Psoas muscle (tissue), 8 donors: ENCODE data around the gene ADGRG6. TPM values are rescaled to one million over a fixed set of nuclear protein-coding genes. Genes with fewer than 3 reads are reported as not detected.

Experiments
- ATAC-seq, 4 donors: fragments of 200-7000 bp; cut with Tn5 transposase; one replicate each; pipeline ENCODE4 v1.9.1; 2020; ENCODE audit warnings: moderate library complexity in 3 of 4, mild to moderate bottlenecking in 2 of 4
- DNase-seq, 2 donors: peaks; one replicate each; pipeline ENCODE4 v3.0.0-alpha.2; 2020
- H3K27ac ChIP-seq: fragments of 200-600 bp; one replicate; pipeline ENCODE4 v1.8.0; 2022
- H3K27me3 ChIP-seq, 3 donors: fragments of 200-600 bp in 1 of 3; one replicate each; pipeline versions ENCODE4 v1.6.1 to v1.8.0; 2013 to 2022; ENCODE audit warnings: low read length in 2 of 3, mild to moderate bottlenecking in 2 of 3, moderate library complexity in 1 of 3; ENCODE audit not compliant: insufficient read depth in 3 of 3
- H3K36me3 ChIP-seq, 2 donors: fragments of 200-600 bp in 1 of 2; one replicate each; pipeline versions ENCODE4 v1.6.1 to v1.8.0; 2013 to 2022; ENCODE audit warnings: low read depth in 1 of 2, mild to moderate bottlenecking in 1 of 2, moderate library complexity in 1 of 2; ENCODE audit not compliant: insufficient read depth in 1 of 2
- H3K4me1 ChIP-seq: fragments of 200-600 bp; one replicate; pipeline ENCODE4 v1.8.0; 2022
- H3K4me3 ChIP-seq: fragments of 200-600 bp; one replicate; pipeline ENCODE4 v1.8.0; 2022; ENCODE audit warnings: mild to moderate bottlenecking
- H3K9me3 ChIP-seq: fragments of 200-600 bp; one replicate; pipeline ENCODE4 v1.8.0; 2022
- CTCF ChIP-seq: fragments of 200-600 bp; IDR thresholded peaks from one replicate; pipeline ENCODE4 v1.8.0; 2022; ENCODE audit warnings: antibody characterized with exemption
- WGBS, 3 donors: extraction: QIAGEN DNeasy Blood & Tissue Kit; methylation state at CpG; one replicate each; pipeline versions ENCODE4 v1.1.6 to v1.1.7; 2013; 5-methylcytosine and 5-hydroxymethylcytosine counted together
- intact Hi-C, 2 donors: fragments of 100-400 bp; cut with DNase I; formaldehyde crosslinking; loops; one replicate each; pipeline versions ENCODE4 v1.11.0 to v1.14.2; 2022
- polyA plus RNA-seq, 3 donors: library from polyadenylated mRNA; stranded (reverse); fragments of 200-250 nt; gene quantifications; one replicate each; pipeline ENCODE4 v1.2.3, GENCODE V29; 2013
- total RNA-seq, 4 donors: library from RNA; stranded (reverse); fragmentation: NEBNext Ultra II Directional in 2 of 4; extraction: Animal tissue kit (Norgen Biotek cat#: 25700) in 2 of 4; gene quantifications; one replicate each; pipeline versions ENCODE4 v1.2.1 to v1.2.4, GENCODE V29; 2021 to 2023
- donor health status: healthy with polysubstance abuse.
- donor health status: DM: no; HTN: no; CAD: no; lungs with moderate emphysema.
- donor health status: Bipolar disorder and iron deficiency.
- donor health status: healthy.
- donor health status: DM: yes; HTN: yes; CAD: no.
- donor health status: DM: no; HTN: no; CAD: no.
- donor health status: DM: no; HTN: no; CAD: no.
- donor health status: DM: yes; HTN: yes; CAD: no.

Gene ADGRG6
- total and polyA plus RNA-seq, 7 donors, result 0.32 to 2.3 (median 0.59) TPM

GRCh38 chr6:142381181-142381580 lies 79.4 kb downstream of the ADGRG6 start:
- ATAC-seq, result no peak
- intact Hi-C loops, result no loop called here
- TF ChIP-seq CTCF, result no peak

GRCh38 chr6:142381845-142382378 lies 80.1 kb downstream of the ADGRG6 start:
- intact Hi-C loops, result no loop called here

More at GRCh38 chr6:142381181-142381580, 79.4 kb downstream of the ADGRG6 start:
- 72 to 83% (median 81%) methylated on average over 2 of the region's 2 CpGs for WGBS, 3 donors
- Histone ChIP-seq H3K4me1 (no peaks in the 10 kb centered on the region), H3K4me3 (no peak overlapping the region), H3K36me3 (no peaks in the 10 kb centered on the region), H3K27ac (no peak overlapping the region), H3K9me3 (no peaks in the 10 kb centered on the region), H3K27me3 (peaks cover 0 to 3% (median 0%) of the 10 kb centered on the region in 3 donors)
- DNase-seq, result no peak

GRCh38 chr6:142384519-142385254 lies 82.9 kb downstream of the ADGRG6 start:
- Histone ChIP-seq H3K9me3 (no peaks in the 10 kb centered on the region), H3K27me3 (peaks cover 0 to 3% (median 0%) of the 10 kb centered on the region in 3 donors), H3K27ac (no peak overlapping the region), H3K36me3 (no peaks in the 10 kb centered on the region), H3K4me3 (no peak overlapping the region), H3K4me1 (no peaks in the 10 kb centered on the region)
- ATAC-seq (no peak), DNase-seq (no peak)
- no peak for TF ChIP-seq CTCF
- intact Hi-C loops, result no loop called here
- WGBS, 3 donors, result 40% methylated on average over 4 of the region's 4 CpGs

More at GRCh38 chr6:142381845-142382378, 80.1 kb downstream of the ADGRG6 start:
- WGBS, 3 donors, result 83 to 88% (median 85%) methylated on average over 5 of the region's 5 CpGs
- Histone ChIP-seq H3K27ac (no peak overlapping the region), H3K9me3 (no peaks in the 10 kb centered on the region), H3K27me3 (peaks cover 0 to 3% (median 0%) of the 10 kb centered on the region in 3 donors), H3K4me1 (no peaks in the 10 kb centered on the region), H3K4me3 (no peak overlapping the region), H3K36me3 (no peaks in the 10 kb centered on the region)
- ATAC-seq (no peak), DNase-seq (no peak)
- TF ChIP-seq CTCF, result no peak

- Histone ChIP-seq H3K27me3 (peaks cover 0 to 3% (median 0%) of the 10 kb centered on the region in 3 donors), H3K27ac (no peak overlapping the region), H3K4me1 (no peaks in the 10 kb centered on the region), H3K4me3 (no peak overlapping the region), H3K9me3 (no peaks in the 10 kb centered on the region), H3K36me3 (no peaks in the 10 kb centered on the region)
- no peak for ATAC-seq
- DNase-seq, result no peak
- TF ChIP-seq CTCF, result no peak
- intact Hi-C loops, result no loop called here
- WGBS, 3 donors, result 89 to 90% (median 89%) methylated on average over 2 of the region's 2 CpGs
Observed at GRCh38 chr6:142385352-142385751, 83.5 kb downstream of the ADGRG6 start.
